Endodermal cell (in vitro differentiated cells): Measurements from ENCODE around the gene MISP. TPM values are rescaled to one million over a fixed set of nuclear protein-coding genes. Genes with fewer than 3 reads are reported as not detected.
A peak's percentile ranks its signal among the peaks of the same experiment; 100 is the strongest.

ENCODE experiments used
- DNase-seq: peaks from one replicate; pipeline ENCODE4 v3.0.0-alpha.2; 2017
- H3K27ac ChIP-seq: 2 replicates; pipeline ENCODE4 v1.5.1; 2013; ENCODE audit warnings: mild to moderate bottlenecking, low read depth, low read length, moderate library complexity
- H3K27me3 ChIP-seq: 2 replicates; pipeline ENCODE4 v1.6.1; 2013; ENCODE audit warnings: mild to moderate bottlenecking, low read length, moderate library complexity; ENCODE audit not compliant: insufficient read depth, control insufficient read depth, poor library complexity, severe bottlenecking
- H3K36me3 ChIP-seq: 2 replicates; pipeline ENCODE4 v1.7.0; 2013; ENCODE audit warnings: mild to moderate bottlenecking, low read length, moderate library complexity; ENCODE audit not compliant: control insufficient read depth, insufficient read depth
- H3K4me1 ChIP-seq: one replicate; pipeline ENCODE4 v1.7.0; 2013; ENCODE audit warnings: low read length; ENCODE audit not compliant: control insufficient read depth, insufficient read depth
- H3K4me3 ChIP-seq: 2 replicates; pipeline ENCODE4 v1.5.1; 2013; ENCODE audit warnings: mild to moderate bottlenecking, low read length, moderate library complexity
- H3K9ac ChIP-seq: 2 replicates; pipeline ENCODE4 v1.6.1; 2013; ENCODE audit warnings: mild to moderate bottlenecking, low read length, moderate library complexity; ENCODE audit not compliant: poor library complexity, severe bottlenecking; ENCODE audit errors: extremely low read depth
- H3K9me3 ChIP-seq: 2 replicates; pipeline ENCODE4 v1.6.1; 2013; ENCODE audit warnings: mild to moderate bottlenecking, low read length, moderate library complexity; ENCODE audit not compliant: control insufficient read depth
- H3K27ac Mint-ChIP-seq: 2 replicates; pipeline ENCODE4 v1.8.0; 2020; ENCODE audit warnings: mixed read lengths
- H3K27me3 Mint-ChIP-seq: 2 replicates; pipeline ENCODE4 v1.8.0; 2021; ENCODE audit warnings: mild to moderate bottlenecking, mixed read lengths; ENCODE audit not compliant: insufficient read depth
- H3K36me3 Mint-ChIP-seq: 2 replicates; pipeline ENCODE4 v1.8.0; 2020; ENCODE audit warnings: low read depth, mixed read lengths
- H3K4me1 Mint-ChIP-seq: 2 replicates; pipeline ENCODE4 v1.8.0; 2020; ENCODE audit warnings: mixed read lengths
- H3K4me3 Mint-ChIP-seq: 2 replicates; pipeline ENCODE4 v1.8.0; 2020; ENCODE audit warnings: mild to moderate bottlenecking, moderate library complexity, mixed read lengths
- H3K9me3 Mint-ChIP-seq: 2 replicates; pipeline ENCODE4 v1.8.0; 2020; ENCODE audit warnings: mild to moderate bottlenecking, mixed read lengths
- WGBS, 2 experiments: methylation state at CpG; one replicate each; pipeline versions ENCODE4 v1.1.5 to v1.1.7; 2013; ENCODE audit warnings: missing lambda C conversion rate in 2 of 2, mixed read lengths in 1 of 2; ENCODE audit not compliant: insufficient coverage in 1 of 2, insufficient read length in 1 of 2; 5-methylcytosine and 5-hydroxymethylcytosine counted together
- total RNA-seq, 2 donors: library from RNA; stranded (reverse); fragmentation: NEBNext Ultra II Directional in 1 of 2; extraction: Animal tissue kit (Norgen Biotek cat#: 25700) in 1 of 2; gene quantifications; 2 replicates in 1 of 2; 3 replicates in 1 of 2; pipeline ENCODE4 v1.2.1, GENCODE V29; 2021
- TF ChIP-seq, protein P1 (sequence below): fragments of 200-600 bp; sonication (generic); conservative IDR thresholded peaks from 2 replicates; pipeline ENCODE4 v1.5.0; 2021; ENCODE audit warnings: antibody characterized with exemption, mild to moderate bottlenecking

The MISP gene
- total RNA-seq, 2 donors from 2014 or later: 0.11 TPM; not detected in 1

DNA sequence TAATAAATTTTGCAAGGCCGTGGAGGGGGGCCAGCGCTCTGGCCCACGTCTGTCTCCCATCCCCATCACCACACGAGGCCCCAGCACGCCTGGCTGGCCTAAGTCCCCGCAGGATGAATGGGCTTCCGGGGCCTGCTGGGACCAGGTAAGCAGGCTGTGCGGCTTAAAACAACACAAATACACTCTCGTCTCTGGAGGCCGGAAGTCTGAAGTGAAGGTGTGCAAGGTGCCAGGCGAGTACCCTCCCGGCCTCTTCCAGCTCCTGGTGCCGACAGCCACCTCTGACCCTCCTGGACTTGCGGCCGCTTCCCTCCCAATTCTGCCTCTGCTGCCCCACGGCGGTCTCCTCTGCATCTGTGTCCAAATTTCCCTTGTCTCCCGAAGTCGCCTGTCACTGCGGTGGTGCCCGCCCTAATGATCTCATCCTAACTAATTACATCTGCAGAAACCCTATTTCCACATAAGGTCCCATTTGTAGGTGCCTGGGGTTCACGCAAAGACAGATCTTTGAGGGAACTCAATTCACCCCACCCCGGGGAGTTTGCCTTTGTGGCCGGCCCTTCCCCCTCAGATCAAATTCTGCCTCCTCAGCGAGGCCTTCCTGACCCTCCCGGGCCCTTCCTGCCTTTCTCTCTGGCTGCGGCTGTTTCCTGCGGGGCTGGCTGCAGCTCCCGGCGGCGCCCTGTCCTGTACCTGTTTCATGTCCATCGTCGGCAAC is 38.2 kb downstream of the MISP start:
- Histone ChIP-seq H3K36me3 (peaks cover 4% of the 10 kb centered on the region), H3K27me3 (no peaks in the 10 kb centered on the region), H3K4me1 (peaks cover 4% of the 10 kb centered on the region), H3K27ac (peak overlapping the region; percentile 93), H3K9ac (peak overlapping the region; percentile 4), H3K4me3 (no peak overlapping the region), H3K9me3 (no peaks in the 10 kb centered on the region)
- H3K27me3 Mint-ChIP-seq: no peaks in the 10 kb centered on the region
- TF ChIP-seq, protein P1, sequence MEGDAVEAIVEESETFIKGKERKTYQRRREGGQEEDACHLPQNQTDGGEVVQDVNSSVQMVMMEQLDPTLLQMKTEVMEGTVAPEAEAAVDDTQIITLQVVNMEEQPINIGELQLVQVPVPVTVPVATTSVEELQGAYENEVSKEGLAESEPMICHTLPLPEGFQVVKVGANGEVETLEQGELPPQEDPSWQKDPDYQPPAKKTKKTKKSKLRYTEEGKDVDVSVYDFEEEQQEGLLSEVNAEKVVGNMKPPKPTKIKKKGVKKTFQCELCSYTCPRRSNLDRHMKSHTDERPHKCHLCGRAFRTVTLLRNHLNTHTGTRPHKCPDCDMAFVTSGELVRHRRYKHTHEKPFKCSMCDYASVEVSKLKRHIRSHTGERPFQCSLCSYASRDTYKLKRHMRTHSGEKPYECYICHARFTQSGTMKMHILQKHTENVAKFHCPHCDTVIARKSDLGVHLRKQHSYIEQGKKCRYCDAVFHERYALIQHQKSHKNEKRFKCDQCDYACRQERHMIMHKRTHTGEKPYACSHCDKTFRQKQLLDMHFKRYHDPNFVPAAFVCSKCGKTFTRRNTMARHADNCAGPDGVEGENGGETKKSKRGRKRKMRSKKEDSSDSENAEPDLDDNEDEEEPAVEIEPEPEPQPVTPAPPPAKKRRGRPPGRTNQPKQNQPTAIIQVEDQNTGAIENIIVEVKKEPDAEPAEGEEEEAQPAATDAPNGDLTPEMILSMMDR: peak; percentile 44
- peaks cover 3% of the 10 kb centered on the region for H3K9me3 Mint-ChIP-seq
- H3K4me1 Mint-ChIP-seq: peaks cover 18% of the 10 kb centered on the region
- peak overlapping the region; percentile 1 for H3K4me3 Mint-ChIP-seq
- peaks cover 8% of the 10 kb centered on the region for H3K36me3 Mint-ChIP-seq
- H3K27ac Mint-ChIP-seq: peak overlapping the region; percentile 75
- 38 to 56% methylated on average over 29 to 33 of the region's 33 CpGs for WGBS, 2 experiments
- DNase-seq: peak; percentile 82

DNA sequence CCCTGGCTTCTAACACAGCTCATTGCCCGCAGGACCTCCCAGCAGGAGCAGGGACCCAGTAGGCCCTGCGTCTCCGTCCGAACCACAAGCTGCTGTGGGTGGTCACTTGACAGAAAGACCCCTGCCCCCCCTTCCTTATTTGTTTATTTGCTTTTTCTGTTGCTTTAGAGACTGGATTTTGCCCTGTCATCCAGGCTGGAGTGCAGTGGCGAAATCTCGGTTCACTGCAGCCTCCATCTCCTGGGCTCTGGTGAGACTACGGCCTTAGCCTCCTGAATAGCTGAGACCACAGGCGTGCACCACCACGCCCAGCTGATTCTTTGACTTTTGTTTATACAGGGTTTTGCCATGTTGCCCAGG is 38.8 kb downstream of the MISP start:
- Mint-ChIP-seq H3K27me3 (no peaks in the 10 kb centered on the region), H3K9me3 (no peaks in the 10 kb centered on the region), H3K27ac (peak overlapping the region; percentile 75), H3K4me3 (no peak overlapping the region), H3K36me3 (peaks cover 4% of the 10 kb centered on the region), H3K4me1 (peaks cover 18% of the 10 kb centered on the region)
- TF ChIP-seq, protein P1: no peak
- DNase-seq: no peak
- H3K27me3 ChIP-seq: no peaks in the 10 kb centered on the region
- peak overlapping the region; percentile 93 for H3K27ac ChIP-seq
- peak overlapping the region; percentile 4 for H3K9ac ChIP-seq
- no peak overlapping the region for H3K4me3 ChIP-seq
- no peaks in the 10 kb centered on the region for H3K9me3 ChIP-seq
- H3K4me1 ChIP-seq: peaks cover 4% of the 10 kb centered on the region
- H3K36me3 ChIP-seq: peaks cover 4% of the 10 kb centered on the region
- 77 to 91% methylated on average over 8 to 9 of the region's 9 CpGs for WGBS, 2 experiments

DNA sequence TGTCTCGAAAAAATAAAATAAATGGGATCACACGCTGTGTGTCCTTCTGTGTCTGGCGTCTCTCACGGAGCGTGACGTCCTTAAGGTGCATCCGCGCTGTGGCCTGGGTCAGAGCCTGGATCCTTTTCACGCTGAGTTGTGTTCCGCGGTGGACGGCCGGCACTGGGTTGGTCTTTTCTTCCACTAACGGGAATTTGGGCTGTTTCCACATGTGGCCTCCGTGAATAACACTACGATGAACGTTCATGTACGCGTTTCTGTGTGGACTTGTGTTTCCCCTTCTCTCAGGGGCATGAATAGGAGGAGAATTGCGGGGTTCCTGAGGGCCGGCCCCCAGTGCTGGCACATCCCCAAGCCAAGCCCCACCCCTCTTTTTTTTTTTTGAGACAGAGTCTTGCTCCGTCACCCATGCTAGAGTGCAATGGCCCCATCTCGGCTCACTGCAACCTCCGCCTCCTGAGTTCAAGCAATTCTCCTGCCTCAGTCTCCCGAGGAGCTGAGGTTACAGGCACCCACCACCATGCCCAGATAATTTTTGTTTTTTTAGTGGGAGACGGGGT is 40.2 kb downstream of the MISP start:
- peaks cover 4% of the 10 kb centered on the region for H3K4me1 ChIP-seq
- Mint-ChIP-seq H3K36me3 (no peaks in the 10 kb centered on the region), H3K9me3 (no peaks in the 10 kb centered on the region), H3K4me3 (no peak overlapping the region), H3K27ac (peak overlapping the region; percentile 52), H3K27me3 (no peaks in the 10 kb centered on the region), H3K4me1 (peaks cover 18% of the 10 kb centered on the region)
- H3K9ac ChIP-seq: no peak overlapping the region
- H3K36me3 ChIP-seq: peaks cover 4% of the 10 kb centered on the region
- no peak for DNase-seq
- TF ChIP-seq, protein P1: no peak
- no peak overlapping the region for H3K4me3 ChIP-seq
- H3K27ac ChIP-seq: no peak overlapping the region
- 94 to 95% methylated on average over 23 to 26 of the region's 26 CpGs for WGBS, 2 experiments
- H3K27me3 ChIP-seq: no peaks in the 10 kb centered on the region
- H3K9me3 ChIP-seq: no peaks in the 10 kb centered on the region
